Neuronal stem cell (in vitro differentiated cells): ENCODE data around the gene HOXD4.

Source experiments
- DNase-seq: peaks from one replicate; pipeline ENCODE4 v3.0.0-alpha.2; 2013; ENCODE audit warnings: low spot score
- H2AFZ ChIP-seq: one replicate; pipeline ENCODE4 v1.6.1; 2013; ENCODE audit warnings: mild to moderate bottlenecking, low read length, inconsistent platforms
- H2AK5ac ChIP-seq: 2 replicates; pipeline ENCODE4 v1.6.1; 2013; ENCODE audit warnings: low read depth, mild to moderate bottlenecking, inconsistent platforms, low read length, moderate library complexity, mixed read lengths
- H2BK120ac ChIP-seq: 2 replicates; pipeline ENCODE4 v1.6.1; 2013; ENCODE audit warnings: low read depth, mild to moderate bottlenecking, inconsistent platforms, low read length, moderate library complexity, mixed read lengths
- H2BK12ac ChIP-seq: one replicate; pipeline ENCODE4 v1.6.1; 2013; ENCODE audit warnings: low read length, inconsistent platforms
- H2BK15ac ChIP-seq: 2 replicates; pipeline ENCODE4 v1.6.1; 2013; ENCODE audit warnings: mild to moderate bottlenecking, low read length, inconsistent platforms, mixed read lengths
- H2BK5ac ChIP-seq: one replicate; pipeline ENCODE4 v1.6.1; 2013; ENCODE audit warnings: inconsistent platforms, mild to moderate bottlenecking, low read length, moderate library complexity
- H3K14ac ChIP-seq: one replicate; pipeline ENCODE4 v1.6.1; 2013; ENCODE audit warnings: low read length, inconsistent platforms
- H3K18ac ChIP-seq: 2 replicates; pipeline ENCODE4 v1.6.1; 2013; ENCODE audit warnings: low read length, inconsistent platforms
- H3K23ac ChIP-seq: 2 replicates; pipeline ENCODE4 v1.6.1; 2013; ENCODE audit warnings: low read depth, mild to moderate bottlenecking, mixed read lengths, low read length, inconsistent platforms; ENCODE audit not compliant: poor library complexity
- H3K27ac ChIP-seq: replicated peaks from 3 replicates; pipeline ENCODE4 v1.5.1; 2013; ENCODE audit warnings: low read length, inconsistent platforms
- H3K27me3 ChIP-seq, 3 experiments: 2 replicates each; pipeline ENCODE4 v1.6.1; 2013; ENCODE audit warnings: low read length in 3 of 3, mild to moderate bottlenecking in 2 of 3, inconsistent platforms in 1 of 3, low read depth in 1 of 3, mixed read lengths in 1 of 3, moderate library complexity in 1 of 3; ENCODE audit not compliant: control insufficient read depth in 3 of 3, insufficient read depth in 3 of 3
- H3K36me3 ChIP-seq, 2 donors: replicated peaks in 1 of 2; 2 replicates each; pipeline ENCODE4 v1.6.1; 2013; ENCODE audit warnings: low read length in 2 of 2; ENCODE audit not compliant: control insufficient read depth in 2 of 2, insufficient read depth in 2 of 2
- H3K4ac ChIP-seq: 2 replicates; pipeline ENCODE4 v1.6.1; 2013; ENCODE audit warnings: inconsistent platforms, mild to moderate bottlenecking, low read length, moderate library complexity
- H3K4me1 ChIP-seq, 2 donors: 1 replicate in 1 of 2; 2 replicates in 1 of 2; pipeline ENCODE4 v1.6.1; 2013; ENCODE audit warnings: low read length in 2 of 2, low read depth in 1 of 2; ENCODE audit not compliant: control insufficient read depth in 2 of 2, insufficient read depth in 1 of 2
- H3K4me2 ChIP-seq: one replicate; pipeline ENCODE4 v1.6.1; 2013; ENCODE audit warnings: mild to moderate bottlenecking, low read length, inconsistent platforms; ENCODE audit not compliant: insufficient read depth, poor library complexity, severe bottlenecking
- H3K4me3 ChIP-seq, 2 donors: 2 replicates each; pipeline ENCODE4 v1.5.1; 2013; ENCODE audit warnings: low read length in 2 of 2, mild to moderate bottlenecking in 2 of 2, inconsistent platforms in 1 of 2, moderate library complexity in 1 of 2
- H3K79me1 ChIP-seq: one replicate; pipeline ENCODE4 v1.6.1; 2013; ENCODE audit warnings: low read depth, mild to moderate bottlenecking, inconsistent platforms, low read length, moderate library complexity
- H3K9ac ChIP-seq: one replicate; pipeline ENCODE4 v1.6.1; 2013; ENCODE audit warnings: mild to moderate bottlenecking, low read depth, low read length, inconsistent platforms; ENCODE audit not compliant: poor library complexity
- H3K9me3 ChIP-seq, 2 donors: replicated peaks in 1 of 2; 2 replicates each; pipeline versions ENCODE3 to v1.6.1; 2013; ENCODE audit warnings: low read length in 2 of 2, mild to moderate bottlenecking in 2 of 2, inconsistent platforms in 1 of 2, low read depth in 1 of 2, mixed read lengths in 1 of 2, moderate library complexity in 1 of 2; ENCODE audit not compliant: control insufficient read depth in 2 of 2, insufficient read depth in 1 of 2
- H4K8ac ChIP-seq: one replicate; pipeline ENCODE4 v1.6.1; 2013; ENCODE audit warnings: low read depth, mild to moderate bottlenecking, inconsistent platforms, low read length, moderate library complexity
- H4K91ac ChIP-seq: one replicate; pipeline ENCODE4 v1.6.1; 2013; ENCODE audit warnings: low read length, low read depth, mild to moderate bottlenecking, inconsistent platforms; ENCODE audit not compliant: poor library complexity
- WGBS, 2 donors: extraction: QIAGEN DNeasy Blood & Tissue Kit; methylation state at CpG; one replicate each; pipeline ENCODE4 v1.1.7; 2013; ENCODE audit warnings: missing lambda C conversion rate in 2 of 2, mixed read lengths in 1 of 2; ENCODE audit not compliant: insufficient read length in 2 of 2, insufficient replicate concordance in 1 of 2; ENCODE audit errors: extremely low coverage in 2 of 2; 5-methylcytosine and 5-hydroxymethylcytosine counted together

The HOXD4 gene

GRCh38 chr2:176105730-176106580 lies 45.4 kb upstream of the HOXD4 start:
- Histone ChIP-seq H3K9me3 (peaks cover 5 to 7% of the 10 kb centered on the region in 2 donors), H3K27ac (no peak overlapping the region), H3K18ac (no peak overlapping the region), H3K4me3 (peak overlapping the region in 1 of 2 donors; percentile 56), H3K4me1 (peaks cover 0 to 1% of the 10 kb centered on the region in 2 donors), H3K4ac (no peak overlapping the region), H3K79me1 (no peaks in the 10 kb centered on the region), H3K9ac (no peak overlapping the region), H3K27me3 (peaks cover 69 to 98% (median 97%) of the 10 kb centered on the region in 3 experiments), H2BK120ac (no peak overlapping the region), H3K4me2 (no peak overlapping the region), H4K8ac (no peak overlapping the region), H2BK15ac (no peak overlapping the region), H2BK12ac (no peak overlapping the region), H2AFZ (peak overlapping the region; percentile 66), H2BK5ac (no peak overlapping the region), H2AK5ac (no peak overlapping the region), H3K14ac (no peak overlapping the region), H3K36me3 (no peaks in the 10 kb centered on the region), H3K23ac (no peak overlapping the region), H4K91ac (no peak overlapping the region)
- no CpG with 5 or more reads among the region's 25 CpGs for WGBS, 2 donors
- DNase-seq: no peak

GRCh38 chr2:176106581-176107539 lies 44.5 kb upstream of the HOXD4 start, which contains the start of gene HOXD11:
TSS of gene HOXD11 (plus strand) at chr2:176107280. CDS start at chr2:176107356, 76 bp downstream.
- Histone ChIP-seq H2AK5ac (no peak within 1 kb of the TSS), H3K4me2 (peak within 1 kb of the TSS; percentile 33), H2BK120ac (no peak within 1 kb of the TSS), H3K14ac (no peak within 1 kb of the TSS), H4K91ac (no peak within 1 kb of the TSS), H2AFZ (peak within 1 kb of the TSS; percentile 66), H3K9ac (no peak within 1 kb of the TSS), H4K8ac (no peak within 1 kb of the TSS), H3K4me1 (peaks cover 0 to 1% of the 10 kb centered on the region in 2 donors), H3K36me3 (no peaks in the 10 kb centered on the region), H3K4ac (no peak within 1 kb of the TSS), H3K4me3 (no peak within 1 kb of the TSS), H2BK15ac (no peak within 1 kb of the TSS), H3K9me3 (peaks cover 0 to 4% of the 10 kb centered on the region in 2 donors), H3K27ac (no peak within 1 kb of the TSS), H3K27me3 (peaks cover 63 to 98% (median 97%) of the 10 kb centered on the region in 3 experiments), H3K23ac (peak within 1 kb of the TSS; percentile 91), H2BK12ac (no peak within 1 kb of the TSS), H2BK5ac (no peak within 1 kb of the TSS), H3K18ac (no peak within 1 kb of the TSS), H3K79me1 (no peaks in the 10 kb centered on the region)
- no CpG with 5 or more reads among the region's 85 CpGs for WGBS, 2 donors
- no peak for DNase-seq

- no peak overlapping the region for H2BK120ac ChIP-seq
- peaks cover 66 to 99% (median 98%) of the 10 kb centered on the region in 3 experiments for H3K27me3 ChIP-seq
- H2AK5ac ChIP-seq: no peak overlapping the region
- no peak overlapping the region for H2BK12ac ChIP-seq
- H4K91ac ChIP-seq: no peak overlapping the region
- no peak overlapping the region for H2BK5ac ChIP-seq
- H2AFZ ChIP-seq: no peak overlapping the region
- H3K9me3 ChIP-seq: peaks cover 0 to 4% of the 10 kb centered on the region in 2 donors
- H3K27ac ChIP-seq: no peak overlapping the region
- H3K23ac ChIP-seq: no peak overlapping the region
- WGBS, 2 donors: no CpG with 5 or more reads among the region's 59 CpGs
- no peaks in the 10 kb centered on the region for H3K79me1 ChIP-seq
- H3K36me3 ChIP-seq: no peaks in the 10 kb centered on the region
- H4K8ac ChIP-seq: no peak overlapping the region
- H3K4me2 ChIP-seq: peak overlapping the region; percentile 25
- no peak overlapping the region for H3K18ac ChIP-seq
- no peak overlapping the region for H3K9ac ChIP-seq
- H3K4me1 ChIP-seq: peaks cover 0 to 1% of the 10 kb centered on the region in 2 donors
- H3K14ac ChIP-seq: no peak overlapping the region
- no peak overlapping the region for H3K4me3 ChIP-seq
- no peak overlapping the region for H2BK15ac ChIP-seq
- no peak overlapping the region for H3K4ac ChIP-seq
- DNase-seq: no peak
Observed at GRCh38 chr2:176107731-176108181, 43.6 kb upstream of the HOXD4 start.
